SU-DHL-6 (cell line): ENCODE results near the gene LKAAEAR1.

Source experiments
- H2AFZ ChIP-seq: fragments of 200-600 bp; sonication (generic); 2 replicates; pipeline ENCODE4 v1.6.1; 2014; ENCODE audit warnings: low read depth, mild to moderate bottlenecking, moderate library complexity, mixed read lengths, antibody characterized with exemption, low read length; ENCODE audit not compliant: severe bottlenecking
- H3F3A ChIP-seq: fragments of 200-600 bp; shearing (Covaris generic); 2 replicates; pipeline ENCODE4 v1.6.0; 2016; ENCODE audit warnings: antibody characterized with exemption, mild to moderate bottlenecking; ENCODE audit not compliant: insufficient read depth
- H3K27ac ChIP-seq: fragments of 200-600 bp; sonication (generic); 2 replicates; pipeline ENCODE4 v1.5.1; 2016; ENCODE audit warnings: low read depth, mild to moderate bottlenecking, low read length, moderate library complexity, mixed read lengths
- H3K27me3 ChIP-seq: fragments of 200-600 bp; sonication (generic), shearing (Covaris generic); 2 replicates; pipeline ENCODE4 v1.6.0; 2014; ENCODE audit warnings: mild to moderate bottlenecking, low read length
- H3K36me3 ChIP-seq: fragments of 200-600 bp; sonication (generic); 2 replicates; pipeline ENCODE4 v1.6.1; 2014; ENCODE audit warnings: mild to moderate bottlenecking, low read length, mixed read lengths
- H3K4me2 ChIP-seq: fragments of 300-600, 200-600 bp; shearing (Covaris generic), sonication (generic); 2 replicates; pipeline ENCODE4 v1.6.0; 2014; ENCODE audit warnings: low read length, low read depth, mild to moderate bottlenecking; ENCODE audit not compliant: poor library complexity, severe bottlenecking
- H3K4me3 ChIP-seq: fragments of 200-600 bp; sonication (generic); 2 replicates; pipeline ENCODE4 v1.5.1; 2014; ENCODE audit warnings: antibody characterized with exemption, low read length, mild to moderate bottlenecking, mixed read lengths; ENCODE audit not compliant: insufficient read depth, poor library complexity, severe bottlenecking
- H3K79me2 ChIP-seq: fragments of 200-600 bp; sonication (generic); 2 replicates; pipeline ENCODE4 v1.6.1; 2014; ENCODE audit warnings: mild to moderate bottlenecking, low read length, moderate library complexity; ENCODE audit not compliant: insufficient read depth
- H3K9ac ChIP-seq: fragments of 200-600 bp; sonication (generic); 2 replicates; pipeline ENCODE4 v1.7.0; 2014; ENCODE audit warnings: mild to moderate bottlenecking, low read length
- H3K9me2 ChIP-seq: fragments of 200-600 bp; sonication (generic); replicated peaks from 2 replicates; pipeline ENCODE4 v1.6.1; 2014; ENCODE audit warnings: low read length; ENCODE audit not compliant: insufficient read depth
- H3K9me3 ChIP-seq: fragments of 200-600 bp; sonication (generic); 2 replicates; pipeline ENCODE4 v1.6.1; 2014; ENCODE audit warnings: low read length, mixed read lengths; ENCODE audit not compliant: insufficient read depth
- H4K20me1 ChIP-seq: fragments of 200-600 bp; sonication (generic); 2 replicates; pipeline ENCODE4 v1.6.1; 2014; ENCODE audit warnings: low read depth, mild to moderate bottlenecking, antibody characterized with exemption, low read length, moderate library complexity, mixed read lengths
- CTCF ChIP-seq: fragments of 200-600 bp; sonication (generic); IDR thresholded peaks from one replicate; pipeline ENCODE4 v1.5.1; 2017; ENCODE audit warnings: antibody characterized with exemption, mild to moderate bottlenecking, low read length, moderate library complexity; ENCODE audit not compliant: insufficient read depth, poor library complexity, severe bottlenecking
- EZH2phosphoT487 ChIP-seq: fragments of 200-600 bp; sonication (generic), shearing (Covaris generic); conservative IDR thresholded peaks from 2 replicates; pipeline ENCODE4 v1.6.1; 2018; ENCODE audit warnings: mild to moderate bottlenecking, antibody characterized with exemption, low read length, moderate library complexity, mixed read lengths

The LKAAEAR1 gene

GRCh38 chr20:64077876-64078551 lies 6.2 kb downstream of the LKAAEAR1 start:
- Histone ChIP-seq H3K79me2 (no peaks in the 10 kb centered on the region), H3K9me2 (no peaks in the 10 kb centered on the region), H3F3A (peaks cover 36% of the 10 kb centered on the region), H3K36me3 (no peaks in the 10 kb centered on the region), H3K4me3 (peak overlapping the region; percentile 68), H3K9me3 (no peaks in the 10 kb centered on the region), H3K4me2 (peak overlapping the region; percentile 87), H3K9ac (peak overlapping the region; percentile 91), H4K20me1 (no peaks in the 10 kb centered on the region), H3K27ac (peak overlapping the region; percentile 95), H2AFZ (no peak overlapping the region), H3K27me3 (no peaks in the 10 kb centered on the region)
- TF ChIP-seq CTCF (no peak), EZH2phosphoT487 (no peak)

- Histone ChIP-seq H3K9me3 (no peaks in the 10 kb centered on the region), H3K36me3 (no peaks in the 10 kb centered on the region), H2AFZ (no peak overlapping the region), H3K9ac (peak overlapping the region; percentile 91), H3K4me3 (peak overlapping the region; percentile 68), H3K27ac (peak overlapping the region; percentile 95), H4K20me1 (no peaks in the 10 kb centered on the region), H3K79me2 (no peaks in the 10 kb centered on the region), H3K9me2 (no peaks in the 10 kb centered on the region), H3K27me3 (no peaks in the 10 kb centered on the region), H3K4me2 (peak overlapping the region; percentile 87), H3F3A (peaks cover 36% of the 10 kb centered on the region)
- no peak for TF ChIP-seq CTCF
- no peak for TF ChIP-seq EZH2phosphoT487
Observed at GRCh38 chr20:64077541-64077875, 6.7 kb downstream of the LKAAEAR1 start.

- H3K36me3 ChIP-seq = no peaks in the 10 kb centered on the region
- no peaks in the 10 kb centered on the region for H3K9me3 ChIP-seq
- no peak overlapping the region for H2AFZ ChIP-seq
- H3F3A ChIP-seq = peaks cover 35% of the 10 kb centered on the region
- H3K79me2 ChIP-seq = no peaks in the 10 kb centered on the region
- H3K4me3 ChIP-seq = peak overlapping the region; percentile 68
- no peaks in the 10 kb centered on the region for H3K9me2 ChIP-seq
- no peak for TF ChIP-seq CTCF
- TF ChIP-seq EZH2phosphoT487 = no peak
- peak overlapping the region; percentile 87 for H3K4me2 ChIP-seq
- peak overlapping the region; percentile 95 for H3K27ac ChIP-seq
- peak overlapping the region; percentile 91 for H3K9ac ChIP-seq
- no peaks in the 10 kb centered on the region for H4K20me1 ChIP-seq
- H3K27me3 ChIP-seq = no peaks in the 10 kb centered on the region
Observed at GRCh38 chr20:64077094-64077493, 7.1 kb downstream of the LKAAEAR1 start.
